GM12801 (cell line): ENCODE results near the gene FMN1.

Experiments
- TF ChIP-seq, protein P1 (sequence below): IDR thresholded peaks from one replicate; pipeline ENCODE4 v1.5.1; 2011; ENCODE audit warnings: control low read depth; ENCODE audit not compliant: insufficient read length; ENCODE audit errors: extremely low read depth

FMN1 gene

DNA sequence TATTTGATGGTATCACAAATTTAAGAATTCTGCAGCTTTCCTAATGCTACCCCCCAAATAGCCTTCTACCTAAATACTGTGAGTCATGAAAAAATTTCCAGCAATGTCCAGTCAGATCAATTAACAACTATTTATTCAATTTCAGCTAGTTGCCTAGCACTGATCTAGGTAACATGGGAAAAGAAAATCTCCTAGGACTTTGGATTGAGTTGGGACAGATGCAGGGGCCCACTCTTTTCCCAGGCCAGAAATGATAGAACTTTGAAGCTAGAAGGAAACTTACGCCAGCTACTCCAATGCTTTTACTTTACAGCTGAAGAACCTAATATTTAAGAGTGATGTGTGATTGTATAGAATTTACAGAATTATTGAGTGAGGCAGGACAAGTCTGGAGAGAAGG, 196.3 kb downstream of the FMN1 start:
- TF ChIP-seq, protein P1, sequence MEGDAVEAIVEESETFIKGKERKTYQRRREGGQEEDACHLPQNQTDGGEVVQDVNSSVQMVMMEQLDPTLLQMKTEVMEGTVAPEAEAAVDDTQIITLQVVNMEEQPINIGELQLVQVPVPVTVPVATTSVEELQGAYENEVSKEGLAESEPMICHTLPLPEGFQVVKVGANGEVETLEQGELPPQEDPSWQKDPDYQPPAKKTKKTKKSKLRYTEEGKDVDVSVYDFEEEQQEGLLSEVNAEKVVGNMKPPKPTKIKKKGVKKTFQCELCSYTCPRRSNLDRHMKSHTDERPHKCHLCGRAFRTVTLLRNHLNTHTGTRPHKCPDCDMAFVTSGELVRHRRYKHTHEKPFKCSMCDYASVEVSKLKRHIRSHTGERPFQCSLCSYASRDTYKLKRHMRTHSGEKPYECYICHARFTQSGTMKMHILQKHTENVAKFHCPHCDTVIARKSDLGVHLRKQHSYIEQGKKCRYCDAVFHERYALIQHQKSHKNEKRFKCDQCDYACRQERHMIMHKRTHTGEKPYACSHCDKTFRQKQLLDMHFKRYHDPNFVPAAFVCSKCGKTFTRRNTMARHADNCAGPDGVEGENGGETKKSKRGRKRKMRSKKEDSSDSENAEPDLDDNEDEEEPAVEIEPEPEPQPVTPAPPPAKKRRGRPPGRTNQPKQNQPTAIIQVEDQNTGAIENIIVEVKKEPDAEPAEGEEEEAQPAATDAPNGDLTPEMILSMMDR: no peak

DNA sequence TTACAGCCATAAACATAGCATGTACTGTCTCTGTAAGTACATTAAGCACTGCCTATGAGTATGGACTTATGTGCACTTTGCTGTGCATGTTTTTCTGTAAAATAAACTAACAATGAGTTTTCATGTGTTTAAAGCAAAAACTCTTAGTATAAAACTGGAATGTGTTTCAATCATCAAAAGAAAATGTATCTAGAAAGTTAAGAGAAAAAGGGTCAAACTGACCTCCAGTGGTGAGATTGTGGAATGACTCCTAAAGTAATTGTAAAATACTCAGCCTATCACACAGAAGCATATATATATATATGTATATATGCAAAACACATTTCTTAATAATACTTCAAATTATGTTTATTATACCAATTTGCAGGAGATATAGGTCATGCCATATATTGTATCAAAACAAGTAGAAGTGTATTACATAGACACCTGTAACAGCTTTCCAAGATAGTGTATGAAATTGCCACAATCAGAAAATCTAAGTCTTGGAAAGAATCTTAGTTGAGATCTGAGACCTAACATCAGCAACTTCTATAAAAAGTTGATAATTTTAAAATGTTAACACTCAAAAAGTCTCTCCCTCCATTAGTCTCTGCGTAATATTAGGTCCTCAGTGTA, 199.6 kb downstream of the FMN1 start:
- TF ChIP-seq, protein P1: no peak

DNA sequence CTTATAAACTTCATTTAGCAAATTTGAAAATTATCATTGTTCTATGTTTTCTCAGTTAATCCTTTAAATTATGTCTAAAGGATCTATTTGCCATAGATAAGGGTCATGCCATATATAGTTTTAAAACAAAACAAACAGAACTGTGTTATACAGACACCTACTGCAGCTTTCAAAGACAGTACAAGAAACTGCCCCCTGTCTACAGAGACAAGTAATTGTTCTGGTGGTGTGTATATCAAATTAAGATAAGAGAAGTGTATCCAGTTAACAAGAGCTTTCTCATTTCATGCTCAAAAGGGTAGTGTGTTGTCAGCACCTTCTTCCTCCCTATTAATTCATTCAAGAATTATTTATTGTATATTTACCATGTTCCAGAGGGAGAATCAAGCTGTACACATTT, 201.2 kb downstream of the FMN1 start:
- TF ChIP-seq, protein P1: no peak

DNA sequence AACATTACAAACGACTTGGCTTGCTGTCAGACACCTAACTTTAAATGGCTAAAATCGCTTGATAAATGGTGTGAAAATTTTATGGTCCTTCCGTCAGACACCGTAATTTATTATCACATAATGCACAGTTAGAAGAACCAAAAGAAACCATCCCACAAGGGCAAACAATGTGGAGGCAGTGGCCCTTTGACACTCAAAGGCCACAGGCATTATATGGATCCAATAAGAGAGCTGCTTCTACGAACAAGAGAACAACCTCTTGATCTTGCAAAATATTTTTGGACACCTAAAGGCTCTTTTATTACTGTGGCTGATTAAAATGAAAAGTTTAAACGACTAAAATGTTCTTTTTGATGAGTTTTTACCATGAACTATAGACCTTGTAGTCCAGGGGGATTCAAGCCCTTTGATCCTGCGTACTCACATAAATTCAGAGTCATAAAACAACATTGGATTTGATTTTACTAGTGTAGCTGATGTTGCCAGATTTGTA, 202.8 kb downstream of the FMN1 start:
- TF ChIP-seq, protein P1: no peak

DNA sequence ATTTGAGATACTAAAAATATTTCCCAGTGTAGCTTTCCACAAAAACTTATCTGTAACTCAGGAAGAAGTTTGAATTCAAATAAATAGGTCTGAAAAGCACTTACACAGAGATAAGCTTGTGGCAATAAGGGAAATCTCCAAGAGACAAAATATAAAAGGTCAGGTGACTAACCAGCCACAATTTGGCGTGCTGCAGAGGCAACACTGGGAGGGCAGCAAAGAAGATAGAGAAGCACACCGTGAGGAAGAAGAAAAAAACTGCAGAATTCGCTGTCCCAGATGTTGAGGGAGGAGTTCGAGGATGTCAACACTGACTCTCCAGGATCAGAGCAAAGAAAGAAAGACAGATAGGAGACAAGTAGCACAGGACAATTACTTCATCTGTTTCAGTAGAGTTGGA, 204.4 kb downstream of the FMN1 start:
- TF ChIP-seq, protein P1: no peak

DNA sequence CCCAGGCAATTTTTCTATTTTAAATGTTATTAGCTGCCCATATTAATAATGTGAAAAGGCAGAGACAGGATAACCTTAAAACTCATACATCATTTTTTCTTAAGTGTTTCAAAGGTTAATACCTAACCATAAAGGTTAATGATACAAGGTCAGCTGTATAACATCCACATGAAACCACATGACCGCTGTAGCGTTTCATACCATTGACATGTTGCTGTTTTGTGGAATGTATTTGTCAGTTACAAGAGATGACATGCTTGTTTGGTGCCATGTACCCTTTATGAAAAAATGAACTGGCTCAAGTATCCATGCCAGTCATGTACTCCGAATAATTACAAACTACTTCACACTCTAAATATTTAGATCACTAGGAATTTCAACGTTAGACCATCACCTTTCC, 207.4 kb downstream of the FMN1 start:
- TF ChIP-seq, protein P1: no peak

DNA sequence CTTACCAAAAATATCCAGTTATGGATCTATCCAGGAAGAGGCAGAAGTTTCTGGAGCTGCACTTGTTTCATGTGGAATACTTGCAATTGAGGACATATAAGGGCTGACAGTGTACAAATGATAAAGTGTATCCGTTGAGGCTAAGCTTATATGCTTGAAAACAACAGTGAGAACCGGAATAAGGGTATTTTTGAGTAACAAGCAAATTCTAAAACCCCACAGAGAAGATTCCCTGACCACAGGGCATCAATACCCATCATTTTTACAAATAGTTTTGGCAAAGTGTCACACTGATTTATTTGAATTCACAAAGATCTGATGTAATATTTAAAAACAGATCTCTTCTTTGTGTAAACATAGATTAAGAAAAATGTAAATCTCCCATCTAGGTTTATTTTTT, 208.4 kb downstream of the FMN1 start:
- TF ChIP-seq, protein P1: no peak
